ENCODE measurements around the gene RPGR.

RPGR gene

GRCh38 chrX:38256019-38256418 lies 71.3 kb downstream of the RPGR start:
- DNase-seq (ENCODE audit: low read depth), result no peak

- no peak for DNase-seq (ENCODE audit: low read depth)
These were observed 77.3 kb downstream of the RPGR start for GRCh38 chrX:38249965-38250364.

- DNase-seq (ENCODE audit: low read depth), result no peak
These were observed 80.3 kb downstream of the RPGR start for GRCh38 chrX:38247051-38247450.

GRCh38 chrX:38240541-38240940 lies 86.8 kb downstream of the RPGR start:
- no peak for DNase-seq (ENCODE audit: low read depth)

GRCh38 chrX:38236901-38237615 lies 90.3 kb downstream of the RPGR start:
- no peak for DNase-seq (ENCODE audit: low read depth)

GRCh38 chrX:38233891-38234667 lies 93.2 kb downstream of the RPGR start:
- no peak for DNase-seq (ENCODE audit: low read depth)

- no peak for DNase-seq (ENCODE audit: low read depth)
These were observed 95.1 kb downstream of the RPGR start for GRCh38 chrX:38232079-38232686.

GRCh38 chrX:38225093-38225492 lies 102.2 kb downstream of the RPGR start:
- no peak for DNase-seq (ENCODE audit: low read depth)

GRCh38 chrX:38224160-38224559 lies 103.1 kb downstream of the RPGR start:
- no peak for DNase-seq (ENCODE audit: low read depth)

GRCh38 chrX:38221391-38221929 lies 105.8 kb downstream of the RPGR start:
- no peak for DNase-seq (ENCODE audit: low read depth)

GRCh38 chrX:38220415-38221390 lies 106.6 kb downstream of the RPGR start, which contains the start of gene SRPX:
Gene SRPX, minus strand, starts transcription at chrX:38220871. Its CDS starts 79 bp downstream, at chrX:38220792.
- no peak for DNase-seq (ENCODE audit: low read depth)

- no peak for DNase-seq (ENCODE audit: low read depth)
These were observed 107.3 kb downstream of the RPGR start for GRCh38 chrX:38220024-38220414.

Data from activated T-cell treated with anti-CD3 and anti-CD28 coated beads for 24 hours (primary cell).